GM12878 (cell line): ENCODE results near the gene PTPDC1.

ENCODE experiments used
- ASH2L ChIP-seq: fragments of 300-600, 200-600 bp; sonication (generic); IDR thresholded peaks from 2 replicates; pipeline ENCODE4 v1.6.1; 2017; ENCODE audit warnings: low read depth, mild to moderate bottlenecking, borderline replicate concordance
- CREB1 ChIP-seq: IDR thresholded peaks from 2 replicates; pipeline ENCODE4 v1.6.1; 2012; ENCODE audit warnings: low read depth, mild to moderate bottlenecking, inconsistent platforms
- E2F8 ChIP-seq: fragments of 450-650 bp; IDR thresholded peaks from 2 replicates; pipeline ENCODE4 v1.6.1; 2018; ENCODE audit warnings: mild to moderate bottlenecking, low read depth, moderate library complexity; ENCODE audit not compliant: partially characterized antibody
- EP300 ChIP-seq, 2 experiments: fragments of 150-350 bp in 1 of 2; IDR thresholded peaks; 2 replicates each; pipeline ENCODE4 v1.6.1; 2011 to 2012; ENCODE audit warnings: low read depth in 2 of 2, low read length in 2 of 2, borderline replicate concordance in 1 of 2, improper control_type of control experiment in 1 of 2, inconsistent platforms in 1 of 2; ENCODE audit not compliant: control insufficient read depth in 1 of 2
- EZH2 ChIP-seq: IDR thresholded peaks from 2 replicates; pipeline ENCODE4 v1.6.1; 2012; ENCODE audit warnings: low read depth, mild to moderate bottlenecking, control low read depth, inconsistent platforms, low read length, borderline replicate concordance; ENCODE audit not compliant: control insufficient read depth
- MEF2A ChIP-seq: IDR thresholded peaks from 2 replicates; pipeline ENCODE4 v1.6.1; 2011; ENCODE audit warnings: low read depth, mild to moderate bottlenecking, low read length, moderate library complexity; ENCODE audit not compliant: insufficient read depth
- POLR2A ChIP-seq: IDR thresholded peaks from 2 replicates; pipeline ENCODE4 v1.6.1; 2011; ENCODE audit warnings: low read depth, mild to moderate bottlenecking, low read length
- POLR2AphosphoS2 ChIP-seq: IDR thresholded peaks from 2 replicates; pipeline ENCODE4 v1.6.1; 2011; ENCODE audit warnings: low read depth, mild to moderate bottlenecking, low read length, improper control_type of control experiment, moderate library complexity
- SIN3A ChIP-seq: IDR thresholded peaks from 2 replicates; pipeline ENCODE4 v1.6.1; 2012; ENCODE audit warnings: low read depth, low read length, improper control_type of control experiment
- ZZZ3 ChIP-seq: IDR thresholded peaks from 2 replicates; pipeline ENCODE4 v1.6.1; 2011; ENCODE audit warnings: low read depth; ENCODE audit not compliant: control insufficient read depth, insufficient read length
- TF ChIP-seq, protein P1 (sequence below), 3 experiments: IDR thresholded peaks in 2 of 3; conservative IDR thresholded peaks in 1 of 3; 2 replicates each; pipeline ENCODE4 v1.5.1; 2011; ENCODE audit warnings: low read depth in 3 of 3, low read length in 3 of 3, mild to moderate bottlenecking in 3 of 3, control low read depth in 2 of 3, moderate library complexity in 2 of 3, inconsistent platforms in 1 of 3, mixed read lengths in 1 of 3; ENCODE audit not compliant: control insufficient read depth in 2 of 3, insufficient read depth in 1 of 3; ENCODE audit errors: extremely low read depth in 1 of 3

DNA sequence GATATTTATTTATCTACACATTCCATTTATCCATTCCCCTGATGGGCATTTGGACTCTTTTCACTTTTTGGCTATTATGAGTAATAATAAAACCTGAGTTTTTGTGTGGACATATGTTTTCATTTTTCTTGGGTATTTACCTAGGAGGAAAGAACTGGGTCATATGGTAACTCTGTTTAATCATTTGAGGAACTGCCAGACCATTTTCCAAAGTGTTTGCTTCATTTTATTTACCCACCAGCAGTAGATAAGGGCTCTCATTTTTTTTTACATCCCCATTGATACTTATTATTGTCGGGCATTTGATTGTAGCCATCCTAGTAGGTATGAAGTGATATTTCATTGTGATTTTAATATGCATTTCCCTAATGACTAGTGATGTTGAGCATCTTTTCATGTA lies 7.7 kb upstream of the PTPDC1 start:
- TF ChIP-seq, protein P1, sequence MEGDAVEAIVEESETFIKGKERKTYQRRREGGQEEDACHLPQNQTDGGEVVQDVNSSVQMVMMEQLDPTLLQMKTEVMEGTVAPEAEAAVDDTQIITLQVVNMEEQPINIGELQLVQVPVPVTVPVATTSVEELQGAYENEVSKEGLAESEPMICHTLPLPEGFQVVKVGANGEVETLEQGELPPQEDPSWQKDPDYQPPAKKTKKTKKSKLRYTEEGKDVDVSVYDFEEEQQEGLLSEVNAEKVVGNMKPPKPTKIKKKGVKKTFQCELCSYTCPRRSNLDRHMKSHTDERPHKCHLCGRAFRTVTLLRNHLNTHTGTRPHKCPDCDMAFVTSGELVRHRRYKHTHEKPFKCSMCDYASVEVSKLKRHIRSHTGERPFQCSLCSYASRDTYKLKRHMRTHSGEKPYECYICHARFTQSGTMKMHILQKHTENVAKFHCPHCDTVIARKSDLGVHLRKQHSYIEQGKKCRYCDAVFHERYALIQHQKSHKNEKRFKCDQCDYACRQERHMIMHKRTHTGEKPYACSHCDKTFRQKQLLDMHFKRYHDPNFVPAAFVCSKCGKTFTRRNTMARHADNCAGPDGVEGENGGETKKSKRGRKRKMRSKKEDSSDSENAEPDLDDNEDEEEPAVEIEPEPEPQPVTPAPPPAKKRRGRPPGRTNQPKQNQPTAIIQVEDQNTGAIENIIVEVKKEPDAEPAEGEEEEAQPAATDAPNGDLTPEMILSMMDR (IDR thresholded peaks at IDR 0.05 in 2 of 3, conservative IDR thresholded peaks at IDR 0.05 in 1 of 3; ENCODE audit: control insufficient read depth in 2 of 3, extremely low read depth in 1 of 3, insufficient read depth in 1 of 3, low read depth in 3 of 3, low read length in 3 of 3), result no peak
- TF ChIP-seq MEF2A, result no peak
- no peak for TF ChIP-seq CREB1
- TF ChIP-seq E2F8, result no peak
- no peak for TF ChIP-seq ASH2L
- no peak for TF ChIP-seq POLR2AphosphoS2
- TF ChIP-seq POLR2A, result no peak
- no peak for TF ChIP-seq EP300 (IDR thresholded peaks at IDR 0.05; ENCODE audit: borderline replicate concordance in 1 of 2, control insufficient read depth in 1 of 2, low read depth in 2 of 2, low read length in 2 of 2)
- no peak for TF ChIP-seq SIN3A
- no peak for TF ChIP-seq EZH2
- TF ChIP-seq ZZZ3, result no peak
